ES-I3 (cell line): ENCODE measurements around the gene DAPK2.
"Not testable (repeated sequence)": the region's sequence is repeated elsewhere in the genome, so short reads cannot be mapped to it uniquely, and the experiment has no call there.

Experiments used
- H3K36me3 ChIP-seq: 2 replicates; pipeline ENCODE4 v1.6.1; 2013; ENCODE audit warnings: mild to moderate bottlenecking, low read length, control low read depth, moderate library complexity; ENCODE audit not compliant: insufficient read depth
- H3K4me1 ChIP-seq: 2 replicates; pipeline ENCODE4 v1.6.1; 2013; ENCODE audit warnings: mild to moderate bottlenecking, control low read depth, low read length; ENCODE audit not compliant: insufficient read depth
- H3K9ac ChIP-seq: 2 replicates; pipeline ENCODE4 v1.6.1; 2013; ENCODE audit warnings: low read depth, mild to moderate bottlenecking, low read length, moderate library complexity
- H3K9me3 ChIP-seq: 2 replicates; pipeline ENCODE4 v1.6.1; 2013; ENCODE audit warnings: mild to moderate bottlenecking, low read length, moderate library complexity; ENCODE audit not compliant: control insufficient read depth, insufficient read depth

DAPK2 gene

GRCh38 chr15:63971904-63972303, 74.4 kb downstream of the DAPK2 start:
- no peak overlapping the region for H3K9ac ChIP-seq

GRCh38 chr15:63971427-63971805, 74.9 kb downstream of the DAPK2 start:
- Histone ChIP-seq H3K9me3 (no peaks in the 10 kb centered on the region), H3K9ac (no peak overlapping the region), H3K36me3 (no peaks in the 10 kb centered on the region), H3K4me1 (peaks cover 17% of the 10 kb centered on the region)

More at GRCh38 chr15:63971904-63972303, 74.4 kb downstream of the DAPK2 start:
- no peaks in the 10 kb centered on the region for H3K9me3 ChIP-seq
- H3K4me1 ChIP-seq: peaks cover 17% of the 10 kb centered on the region
- no peaks in the 10 kb centered on the region for H3K36me3 ChIP-seq

GRCh38 chr15:63970621-63971426, 75.5 kb downstream of the DAPK2 start:
- Histone ChIP-seq H3K36me3 (no peaks in the 10 kb centered on the region), H3K4me1 (peaks cover 17% of the 10 kb centered on the region), H3K9ac (no peak overlapping the region), H3K9me3 (no peaks in the 10 kb centered on the region)

DNA sequence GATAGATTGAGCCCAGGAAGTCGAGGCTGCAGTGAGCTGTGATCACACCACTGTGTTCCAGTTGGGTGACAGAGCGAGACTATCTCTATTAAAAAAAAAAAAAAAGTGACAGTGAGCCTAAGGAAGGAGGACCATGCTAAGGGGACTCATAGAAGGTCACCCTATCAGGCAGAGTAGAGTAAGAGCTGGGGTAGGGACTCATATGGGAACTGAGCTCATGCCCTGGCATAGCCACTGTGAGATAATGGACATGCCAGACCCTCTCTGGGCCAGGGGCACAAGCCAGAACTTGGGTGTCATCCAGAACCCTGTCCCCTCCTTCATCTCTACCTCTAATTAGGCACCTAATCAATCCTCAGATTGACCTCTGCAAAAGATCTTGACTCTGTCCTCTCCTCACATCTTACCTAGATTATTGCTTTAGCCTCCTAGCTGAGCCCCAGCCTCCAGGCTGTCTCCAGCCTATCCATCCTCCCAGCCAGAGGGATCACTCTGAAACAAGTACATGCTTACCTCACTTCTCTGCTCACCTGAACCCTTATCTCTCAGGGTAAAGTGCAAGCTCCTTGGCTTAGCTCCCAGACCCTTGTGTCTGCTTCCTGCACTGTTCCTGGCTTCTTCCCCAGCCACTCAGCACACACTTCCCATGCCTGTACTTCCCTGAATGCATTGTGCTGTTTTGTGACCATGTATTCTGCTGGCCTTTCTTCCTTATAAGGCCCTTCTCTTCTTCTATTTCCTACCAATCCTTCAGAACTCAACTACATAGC, 76.4 kb downstream of the DAPK2 start:
- Histone ChIP-seq H3K9me3 (no peaks in the 10 kb centered on the region), H3K36me3 (no peaks in the 10 kb centered on the region), H3K9ac (no peak overlapping the region), H3K4me1 (peaks cover 17% of the 10 kb centered on the region)

DNA sequence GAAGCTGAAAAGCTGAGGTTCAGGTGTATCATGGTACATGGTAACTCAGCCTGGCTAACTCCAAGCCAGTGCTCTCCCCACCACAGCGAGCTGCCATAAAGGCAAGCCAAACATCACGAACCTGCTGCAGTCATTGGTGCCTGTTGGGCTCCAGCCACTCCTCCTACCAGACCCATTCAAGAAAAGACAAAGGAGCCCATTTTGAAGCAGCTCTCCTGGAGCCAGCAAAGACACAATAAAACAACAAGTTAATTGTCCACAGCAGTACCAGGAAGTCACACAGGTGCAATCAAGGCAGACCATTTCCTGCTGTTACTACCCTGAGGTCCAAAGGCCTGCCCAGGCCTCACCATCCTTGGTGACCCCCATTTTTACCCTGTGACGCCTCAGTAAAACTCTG, 77.6 kb downstream of the DAPK2 start:
- Histone ChIP-seq H3K36me3 (no peaks in the 10 kb centered on the region), H3K9ac (no peak overlapping the region), H3K9me3 (no peaks in the 10 kb centered on the region; the same call in 1 of the 2 replicates), H3K4me1 (peaks cover 9% of the 10 kb centered on the region; the same call in 1 of the 2 replicates)

GRCh38 chr15:63968122-63968524, 78.2 kb downstream of the DAPK2 start:
- Histone ChIP-seq H3K9ac (no peak overlapping the region), H3K9me3 (no peaks in the 10 kb centered on the region; the same call in none of the 2 replicates), H3K4me1 (peaks cover 9% of the 10 kb centered on the region; the same call in 1 of the 2 replicates), H3K36me3 (no peaks in the 10 kb centered on the region)

DNA sequence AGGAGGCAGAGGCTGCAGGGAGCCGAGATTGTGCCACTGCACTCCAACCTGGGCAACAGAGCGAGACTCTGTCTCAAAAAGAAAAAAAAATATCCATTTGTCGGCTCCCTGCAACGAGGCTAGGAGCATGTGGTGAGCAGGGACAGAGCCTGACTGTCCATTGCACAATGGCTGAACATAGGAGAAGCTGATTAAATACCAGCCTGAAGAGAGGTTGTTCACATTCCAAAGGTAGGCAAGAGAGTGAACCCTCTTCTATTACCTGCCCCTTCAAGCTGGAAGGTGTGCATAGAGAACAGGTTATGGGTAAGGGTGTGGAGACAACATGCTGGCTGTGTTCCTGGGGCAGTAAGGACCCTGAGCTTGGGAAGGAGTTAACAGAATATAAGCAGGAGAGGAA, 78.7 kb downstream of the DAPK2 start:
- peaks cover 9% of the 10 kb centered on the region; the same call in 1 of the 2 replicates for H3K4me1 ChIP-seq
- no peak overlapping the region for H3K9ac ChIP-seq
- no peaks in the 10 kb centered on the region; the same call in none of the 2 replicates for H3K9me3 ChIP-seq
- H3K36me3 ChIP-seq: no peaks in the 10 kb centered on the region

GRCh38 chr15:63962947-63963721, 83.2 kb downstream of the DAPK2 start:
- H3K9ac ChIP-seq, H3K9me3 ChIP-seq, H3K4me1 ChIP-seq, H3K36me3 ChIP-seq: not testable (repeated sequence)

- no peaks in the 10 kb centered on the region for H3K9me3 ChIP-seq
- H3K36me3 ChIP-seq: no peaks in the 10 kb centered on the region
- H3K4me1 ChIP-seq: no peaks in the 10 kb centered on the region
- no peak overlapping the region for H3K9ac ChIP-seq
Observed at GRCh38 chr15:63953524-63953923, 92.8 kb downstream of the DAPK2 start.

GRCh38 chr15:63950911-63951481, 95.3 kb downstream of the DAPK2 start:
- H3K4me1 ChIP-seq: no peaks in the 10 kb centered on the region
- no peaks in the 10 kb centered on the region for H3K36me3 ChIP-seq
- no peak overlapping the region for H3K9ac ChIP-seq
- H3K9me3 ChIP-seq: no peaks in the 10 kb centered on the region

- no peaks in the 10 kb centered on the region for H3K36me3 ChIP-seq
- no peak overlapping the region for H3K9ac ChIP-seq
- H3K4me1 ChIP-seq: peaks cover 4% of the 10 kb centered on the region; the same call in 1 of the 2 replicates
- no peaks in the 10 kb centered on the region for H3K9me3 ChIP-seq
Observed at GRCh38 chr15:63948971-63949370, 97.3 kb downstream of the DAPK2 start.

- H3K4me1 ChIP-seq: peaks cover 4% of the 10 kb centered on the region; the same call in 1 of the 2 replicates
- H3K36me3 ChIP-seq: no peaks in the 10 kb centered on the region
- H3K9me3 ChIP-seq: no peaks in the 10 kb centered on the region
- no peak overlapping the region for H3K9ac ChIP-seq
Observed at GRCh38 chr15:63948436-63948835, 97.8 kb downstream of the DAPK2 start.

DNA sequence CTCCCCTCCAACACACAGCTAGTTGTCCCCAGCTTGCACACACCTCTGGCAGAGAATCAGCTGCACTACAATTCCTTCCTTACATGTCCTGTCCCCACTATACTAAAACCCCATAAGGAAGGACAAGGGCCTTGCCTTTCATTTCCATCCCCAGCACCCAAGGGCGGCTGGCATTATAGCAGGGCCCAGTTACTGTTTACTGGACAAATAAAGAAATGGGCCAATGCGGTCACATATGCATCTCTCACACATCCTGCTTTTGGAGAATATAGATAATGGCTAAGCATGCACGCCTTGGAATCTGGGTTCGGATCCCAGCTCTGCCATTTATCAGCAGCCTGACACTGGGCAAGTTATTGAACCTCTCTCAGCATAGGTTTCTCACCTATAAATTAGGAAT, 99.1 kb downstream of the DAPK2 start:
- Histone ChIP-seq H3K9me3 (no peaks in the 10 kb centered on the region), H3K9ac (no peak overlapping the region), H3K4me1 (peaks cover 4% of the 10 kb centered on the region; the same call in 1 of the 2 replicates), H3K36me3 (no peaks in the 10 kb centered on the region)

- peaks cover 4% of the 10 kb centered on the region; the same call in 1 of the 2 replicates for H3K4me1 ChIP-seq
- H3K9me3 ChIP-seq: no peaks in the 10 kb centered on the region
Observed at GRCh38 chr15:63946524-63947065, 99.7 kb downstream of the DAPK2 start.

More at GRCh38 chr15:63946524-63947065, 99.7 kb downstream of the DAPK2 start:
- Histone ChIP-seq H3K9ac (no peak overlapping the region), H3K36me3 (no peaks in the 10 kb centered on the region)
